Fibroblast of mammary gland (primary cell): Measurements from ENCODE around the gene TIGAR.

Experiments used
- DNase-seq: peaks from one replicate; pipeline ENCODE4 v3.0.0-alpha.2; 2010; ENCODE audit warnings: low read depth
- H3K4me3 ChIP-seq: 2 replicates; pipeline ENCODE4 v1.5.1; 2011; ENCODE audit warnings: low read depth, mild to moderate bottlenecking, low read length, moderate library complexity; ENCODE audit not compliant: control insufficient read depth
- CTCF ChIP-seq: conservative IDR thresholded peaks from 2 replicates; pipeline ENCODE4 v1.5.1; 2011; ENCODE audit warnings: low read depth, low read length, inconsistent platforms; ENCODE audit not compliant: control insufficient read depth, insufficient read depth

Gene TIGAR

GRCh38 chr12:4386801-4387200, 65.8 kb downstream of the TIGAR start:
- TF ChIP-seq CTCF, result no peak
- H3K4me3 ChIP-seq, result no peak overlapping the region
- no peak for DNase-seq

- no peak for DNase-seq
- no peak overlapping the region for H3K4me3 ChIP-seq
- no peak for TF ChIP-seq CTCF
These were observed 66.6 kb downstream of the TIGAR start for GRCh38 chr12:4387607-4388006.

- no peak for DNase-seq
- TF ChIP-seq CTCF, result no peak
- H3K4me3 ChIP-seq, result no peak overlapping the region
These were observed 67.0 kb downstream of the TIGAR start for GRCh38 chr12:4388032-4388431.

- no peak overlapping the region for H3K4me3 ChIP-seq
- no peak for DNase-seq
- TF ChIP-seq CTCF, result no peak
These were observed 67.6 kb downstream of the TIGAR start for GRCh38 chr12:4388662-4389061.

- no peak overlapping the region for H3K4me3 ChIP-seq
- DNase-seq, result no peak
- TF ChIP-seq CTCF, result no peak
These were observed 71.3 kb downstream of the TIGAR start for GRCh38 chr12:4392223-4392742.

- H3K4me3 ChIP-seq, result no peak overlapping the region
- no peak for TF ChIP-seq CTCF
- no peak for DNase-seq
These were observed 72.2 kb downstream of the TIGAR start for GRCh38 chr12:4393211-4393610.

- H3K4me3 ChIP-seq, result no peak overlapping the region
- TF ChIP-seq CTCF, result no peak
- no peak for DNase-seq
These were observed 74.8 kb downstream of the TIGAR start for GRCh38 chr12:4395818-4396217.
